Cardiac fibroblast (primary cell): ENCODE measurements around the gene TBC1D7.
A peak's percentile ranks its signal among the peaks of the same experiment; 100 is the strongest.

Experiments used
- DNase-seq, 2 donors: peaks; one replicate each; pipeline versions ENCODE4 v3.0.0 to v3.0.0-alpha.2; 2010; ENCODE audit warnings: low read depth in 2 of 2
- H3K4me3 ChIP-seq, 2 donors: replicated peaks in 1 of 2; 1 replicate in 1 of 2; 2 replicates in 1 of 2; pipeline ENCODE4 v1.5.1; 2011; ENCODE audit warnings: low read depth in 2 of 2, low read length in 2 of 2, mild to moderate bottlenecking in 2 of 2, moderate library complexity in 1 of 2
- TF ChIP-seq, protein P1 (sequence below): IDR thresholded peaks from one replicate; pipeline ENCODE4 v1.5.1; 2011; ENCODE audit warnings: low read depth, mild to moderate bottlenecking, low read length, inconsistent platforms

The TBC1D7 gene

DNA sequence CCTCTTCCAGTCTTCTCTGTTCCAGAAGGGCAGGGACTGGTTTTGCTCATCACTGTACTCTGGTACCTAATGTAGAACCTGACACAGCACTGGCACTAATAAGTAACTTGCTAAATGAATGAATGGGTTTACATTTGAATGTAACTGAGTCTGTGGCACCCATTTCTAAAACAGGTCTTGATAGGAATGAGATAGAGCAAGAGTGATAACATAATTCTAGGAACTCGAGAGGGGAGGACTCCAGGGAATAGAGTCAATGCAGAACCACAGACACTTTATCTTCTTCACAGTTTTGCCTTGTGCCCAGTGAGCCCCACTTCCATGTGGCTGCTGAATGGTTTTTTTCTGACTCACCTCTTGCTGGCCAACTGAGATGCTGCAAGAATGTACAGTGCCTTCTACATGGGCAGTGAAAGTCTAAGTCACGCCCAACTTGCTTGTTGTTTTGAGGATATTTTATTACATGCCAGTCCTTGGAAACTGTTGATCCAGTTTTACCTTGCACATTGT lies 61.1 kb downstream of the TBC1D7 start:
- no peak overlapping the region for H3K4me3 ChIP-seq
- TF ChIP-seq, protein P1, sequence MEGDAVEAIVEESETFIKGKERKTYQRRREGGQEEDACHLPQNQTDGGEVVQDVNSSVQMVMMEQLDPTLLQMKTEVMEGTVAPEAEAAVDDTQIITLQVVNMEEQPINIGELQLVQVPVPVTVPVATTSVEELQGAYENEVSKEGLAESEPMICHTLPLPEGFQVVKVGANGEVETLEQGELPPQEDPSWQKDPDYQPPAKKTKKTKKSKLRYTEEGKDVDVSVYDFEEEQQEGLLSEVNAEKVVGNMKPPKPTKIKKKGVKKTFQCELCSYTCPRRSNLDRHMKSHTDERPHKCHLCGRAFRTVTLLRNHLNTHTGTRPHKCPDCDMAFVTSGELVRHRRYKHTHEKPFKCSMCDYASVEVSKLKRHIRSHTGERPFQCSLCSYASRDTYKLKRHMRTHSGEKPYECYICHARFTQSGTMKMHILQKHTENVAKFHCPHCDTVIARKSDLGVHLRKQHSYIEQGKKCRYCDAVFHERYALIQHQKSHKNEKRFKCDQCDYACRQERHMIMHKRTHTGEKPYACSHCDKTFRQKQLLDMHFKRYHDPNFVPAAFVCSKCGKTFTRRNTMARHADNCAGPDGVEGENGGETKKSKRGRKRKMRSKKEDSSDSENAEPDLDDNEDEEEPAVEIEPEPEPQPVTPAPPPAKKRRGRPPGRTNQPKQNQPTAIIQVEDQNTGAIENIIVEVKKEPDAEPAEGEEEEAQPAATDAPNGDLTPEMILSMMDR = no peak
- peak; percentile 21 to 47 for DNase-seq

DNA sequence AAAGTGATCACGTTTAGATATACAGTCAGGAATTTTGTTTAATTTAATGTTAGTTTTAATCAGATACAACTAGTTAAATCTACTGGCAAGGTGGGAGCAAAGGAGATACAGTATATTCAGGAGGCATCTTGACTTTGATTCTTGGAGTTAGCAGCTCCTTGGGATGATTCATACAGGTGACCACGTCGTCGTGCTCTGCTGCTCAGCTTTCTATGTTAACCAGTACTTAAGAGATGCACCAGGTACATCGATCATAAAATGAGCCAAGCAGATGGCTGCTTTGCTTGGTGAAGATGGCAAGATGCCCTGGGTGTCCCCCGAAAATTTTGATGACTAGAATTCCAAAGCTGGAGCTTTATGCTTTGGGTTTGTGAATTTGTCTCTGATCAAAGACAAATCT lies 64.7 kb downstream of the TBC1D7 start:
- no peak overlapping the region for H3K4me3 ChIP-seq
- no peak for DNase-seq
- TF ChIP-seq, protein P1 = no peak

DNA sequence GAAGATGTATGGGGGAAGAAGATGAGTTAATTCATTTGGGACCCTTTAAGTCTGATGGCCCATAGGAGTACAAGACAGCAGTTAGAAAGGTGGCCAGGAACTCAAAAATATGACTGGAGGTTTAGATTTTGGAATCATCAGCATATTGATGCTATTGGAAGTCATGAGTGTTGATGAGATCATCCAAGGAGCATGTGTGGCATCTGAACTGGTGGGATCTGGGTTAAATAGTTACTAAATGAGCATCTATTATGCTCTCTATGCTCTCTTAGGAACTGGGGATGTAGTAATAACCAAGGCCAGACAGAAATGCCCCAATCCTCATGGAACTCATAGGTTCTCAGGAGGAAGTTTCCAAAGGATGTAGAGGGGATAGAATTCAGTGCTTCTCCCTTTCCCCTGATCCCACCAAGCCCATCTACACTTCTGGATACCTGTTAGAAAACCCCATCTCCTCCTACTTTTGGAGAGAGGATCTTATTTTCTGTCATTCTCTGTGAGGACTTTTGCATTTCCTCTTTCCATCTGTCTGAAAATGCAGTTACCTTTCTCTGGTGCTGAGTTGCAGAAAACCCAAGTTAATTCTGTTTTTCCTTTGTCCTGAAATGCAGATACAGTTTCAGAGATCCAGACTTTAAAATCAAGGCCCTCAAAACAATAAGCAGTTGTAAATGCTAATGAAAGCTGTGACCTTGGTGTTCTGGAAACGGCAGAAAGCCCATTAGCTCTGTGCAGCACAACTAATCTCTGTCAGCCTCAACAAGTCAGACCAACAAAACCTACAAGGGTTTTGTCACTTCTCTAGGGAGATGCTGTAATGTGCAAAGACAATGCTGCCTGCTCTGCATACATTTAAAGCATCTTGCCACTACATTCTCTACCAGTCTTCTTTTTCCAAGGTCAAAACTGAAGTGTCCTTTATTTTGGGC lies 65.8 kb downstream of the TBC1D7 start:
- H3K4me3 ChIP-seq = no peak overlapping the region
- TF ChIP-seq, protein P1 = no peak
- peak in 1 of 2 donors; percentile 19 for DNase-seq

DNA sequence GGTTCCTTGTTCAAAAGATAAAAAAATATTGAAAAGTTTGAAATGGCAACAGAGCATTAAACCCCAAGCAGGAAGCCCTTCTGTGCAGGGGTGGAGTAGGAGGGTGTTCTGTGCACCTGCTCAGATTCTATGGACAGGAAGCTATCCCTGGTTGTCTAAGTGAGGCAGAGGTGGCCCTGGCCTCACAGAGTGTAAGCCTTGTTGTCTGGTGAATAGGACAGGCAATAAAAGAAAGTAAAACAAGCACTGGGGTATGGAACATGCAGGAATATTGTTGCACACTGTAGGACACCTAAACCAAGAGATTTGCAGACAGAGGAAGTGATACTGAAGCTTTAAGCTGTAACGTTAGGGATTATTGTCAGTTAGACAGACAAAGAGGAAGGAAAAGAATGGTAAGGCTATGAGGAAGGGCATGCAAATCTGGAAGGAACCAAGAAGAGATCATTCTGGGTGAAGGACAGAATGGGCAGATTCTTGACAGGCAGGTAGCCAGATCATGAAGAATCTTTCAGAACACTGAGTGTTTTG lies 66.8 kb downstream of the TBC1D7 start:
- TF ChIP-seq, protein P1 = no peak
- no peak overlapping the region for H3K4me3 ChIP-seq
- no peak for DNase-seq

DNA sequence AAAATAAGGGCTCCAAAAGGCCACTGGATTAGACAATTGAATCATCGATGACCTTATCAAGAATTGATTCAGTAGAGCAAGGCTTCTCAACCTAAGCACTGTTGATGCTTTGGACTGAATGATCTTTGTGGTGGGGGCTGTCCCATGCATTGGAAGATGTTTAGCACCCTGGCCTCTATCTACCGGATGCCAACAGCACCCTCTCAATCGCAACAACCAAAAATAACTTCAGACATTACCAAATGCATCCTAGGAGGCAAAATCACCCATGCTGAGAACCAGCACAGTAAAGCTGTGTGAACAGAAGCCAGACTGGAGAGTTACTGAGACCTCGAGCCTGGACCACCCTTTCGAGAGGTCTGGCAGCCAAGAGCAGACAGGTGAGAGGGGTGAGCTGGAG lies 67.5 kb downstream of the TBC1D7 start:
- TF ChIP-seq, protein P1 = no peak
- H3K4me3 ChIP-seq = no peak overlapping the region
- DNase-seq = no peak

DNA sequence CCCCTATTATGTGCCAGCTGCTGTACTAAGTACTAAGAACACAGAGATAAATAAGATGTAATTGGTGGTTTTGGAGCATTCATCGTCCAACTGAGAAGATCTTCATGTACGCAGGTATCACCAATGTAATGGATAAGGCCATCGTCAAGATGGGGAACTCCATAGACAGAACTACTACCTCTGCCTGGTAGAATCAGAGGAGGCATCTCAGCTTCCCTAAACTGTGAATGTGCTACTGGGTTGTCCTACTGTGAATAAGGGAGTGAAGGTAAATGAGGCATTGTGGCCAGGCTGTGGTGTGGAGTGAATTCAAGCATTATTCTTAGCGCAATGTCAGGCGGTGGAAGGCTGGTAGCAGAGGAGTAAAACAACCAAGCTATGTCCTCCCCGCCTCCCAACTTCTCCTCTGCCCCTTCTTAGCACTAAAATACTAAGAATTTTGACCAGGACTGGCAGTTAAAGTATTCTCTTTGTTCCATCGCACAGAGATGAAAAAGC lies 68.2 kb downstream of the TBC1D7 start:
- DNase-seq = no peak

More for the DNA sequence above, 68.2 kb downstream of the TBC1D7 start:
- TF ChIP-seq, protein P1 = no peak
- H3K4me3 ChIP-seq = no peak overlapping the region
